ENCODE data around the gene RETREG1.

RETREG1 gene

DNA sequence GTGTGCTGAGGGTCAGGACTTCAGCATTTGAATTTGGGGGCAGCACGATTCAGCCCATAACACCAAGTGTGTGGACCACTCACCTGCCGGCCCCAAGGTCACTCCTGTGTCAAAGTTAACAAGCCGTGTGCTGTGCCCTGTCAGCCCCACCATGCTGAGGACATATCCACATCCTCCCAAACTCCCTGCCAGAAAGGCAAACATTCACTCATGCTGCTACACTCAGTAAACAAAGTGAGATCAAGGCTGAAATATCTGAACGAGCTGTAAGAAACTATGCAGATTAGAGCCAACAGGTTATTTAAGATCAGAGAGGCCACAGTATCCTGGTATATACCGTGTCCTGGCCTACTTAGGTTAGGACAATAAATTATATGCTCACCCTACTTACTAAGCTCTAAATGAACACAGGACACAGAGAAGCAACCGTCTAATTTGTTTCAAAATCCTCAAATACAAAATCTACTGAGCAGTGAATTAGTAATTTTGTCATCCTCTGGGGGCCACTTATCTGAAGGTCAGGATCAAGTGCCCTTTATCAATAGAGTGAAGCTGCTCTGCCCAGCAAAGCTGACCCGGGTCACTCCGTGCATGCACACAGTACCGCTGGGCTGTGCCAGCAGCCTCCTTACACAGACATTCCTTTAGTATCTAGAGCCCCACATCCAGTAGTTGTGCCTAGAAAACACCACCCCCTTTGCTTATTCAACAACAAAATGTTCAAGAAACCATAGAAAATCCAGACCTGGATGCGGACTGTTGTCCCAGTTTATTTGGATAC lies 28.2 kb downstream of the RETREG1 start:
- no peak overlapping the region for H3K4me3 ChIP-seq (replicated peaks; ENCODE audit: low read depth, low read length)
- TF ChIP-seq, protein P1, sequence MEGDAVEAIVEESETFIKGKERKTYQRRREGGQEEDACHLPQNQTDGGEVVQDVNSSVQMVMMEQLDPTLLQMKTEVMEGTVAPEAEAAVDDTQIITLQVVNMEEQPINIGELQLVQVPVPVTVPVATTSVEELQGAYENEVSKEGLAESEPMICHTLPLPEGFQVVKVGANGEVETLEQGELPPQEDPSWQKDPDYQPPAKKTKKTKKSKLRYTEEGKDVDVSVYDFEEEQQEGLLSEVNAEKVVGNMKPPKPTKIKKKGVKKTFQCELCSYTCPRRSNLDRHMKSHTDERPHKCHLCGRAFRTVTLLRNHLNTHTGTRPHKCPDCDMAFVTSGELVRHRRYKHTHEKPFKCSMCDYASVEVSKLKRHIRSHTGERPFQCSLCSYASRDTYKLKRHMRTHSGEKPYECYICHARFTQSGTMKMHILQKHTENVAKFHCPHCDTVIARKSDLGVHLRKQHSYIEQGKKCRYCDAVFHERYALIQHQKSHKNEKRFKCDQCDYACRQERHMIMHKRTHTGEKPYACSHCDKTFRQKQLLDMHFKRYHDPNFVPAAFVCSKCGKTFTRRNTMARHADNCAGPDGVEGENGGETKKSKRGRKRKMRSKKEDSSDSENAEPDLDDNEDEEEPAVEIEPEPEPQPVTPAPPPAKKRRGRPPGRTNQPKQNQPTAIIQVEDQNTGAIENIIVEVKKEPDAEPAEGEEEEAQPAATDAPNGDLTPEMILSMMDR (IDR thresholded peaks at IDR 0.05; ENCODE audit: low read length, missing control alignments): no peak
- DNase-seq (ENCODE audit: low read depth): no peak

DNA sequence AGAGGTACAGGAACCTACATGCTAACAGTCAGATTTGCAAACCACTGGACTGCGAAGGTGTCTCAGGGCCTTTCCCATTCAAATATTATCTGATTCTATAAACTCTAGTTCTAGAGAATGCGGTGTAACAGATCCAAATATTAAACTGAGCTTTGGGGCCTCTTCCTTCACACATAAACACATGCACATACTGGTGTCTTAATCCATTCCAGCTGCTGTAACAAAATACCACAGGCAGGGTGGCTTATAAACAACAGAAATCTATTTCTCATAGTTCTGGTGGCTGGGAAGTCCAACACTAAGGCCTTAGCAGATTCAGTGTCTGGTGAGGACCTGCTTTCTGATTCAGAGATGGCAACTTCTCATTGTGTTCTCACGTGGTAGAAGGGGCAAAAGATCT lies 30.2 kb downstream of the RETREG1 start:
- no peak for DNase-seq (ENCODE audit: low read depth)
- no peak overlapping the region for H3K4me3 ChIP-seq (replicated peaks; ENCODE audit: low read depth, low read length)
- TF ChIP-seq, protein P1 (IDR thresholded peaks at IDR 0.05; ENCODE audit: low read length, missing control alignments): no peak

DNA sequence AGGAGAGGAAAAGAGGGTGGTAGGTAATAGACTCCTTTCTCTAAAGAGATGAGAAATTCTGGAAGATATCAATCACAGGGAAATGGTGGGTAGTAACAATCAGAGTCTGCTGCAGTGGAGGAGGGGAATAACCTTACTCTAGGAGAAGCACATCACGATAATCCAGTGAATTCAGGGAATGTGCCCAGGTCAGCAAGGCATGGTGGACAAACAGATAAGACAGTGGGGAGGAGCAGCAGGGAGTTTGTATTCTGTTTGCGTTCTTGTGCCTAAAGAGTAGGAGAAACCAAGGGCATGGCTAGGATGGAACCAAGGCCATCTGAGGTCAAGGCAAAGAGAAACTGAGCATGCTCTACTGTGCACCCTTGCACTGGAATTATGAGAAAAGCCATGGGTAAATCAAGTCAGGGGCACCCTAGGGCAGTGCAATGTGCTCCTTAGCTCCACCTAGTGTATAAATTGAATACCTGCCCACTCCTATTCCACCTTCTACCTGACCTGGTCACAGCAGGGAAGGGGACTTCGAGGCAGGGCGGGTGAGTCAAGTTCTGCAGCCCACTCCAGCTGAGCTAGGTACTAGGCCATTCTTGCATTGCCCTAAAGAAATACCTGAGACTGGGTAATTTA lies 31.6 kb downstream of the RETREG1 start:
- no peak overlapping the region for H3K4me3 ChIP-seq (replicated peaks; ENCODE audit: low read depth, low read length)
- no peak for DNase-seq (ENCODE audit: low read depth)
- TF ChIP-seq, protein P1 (IDR thresholded peaks at IDR 0.05; ENCODE audit: low read length, missing control alignments): peak; percentile 47

DNA sequence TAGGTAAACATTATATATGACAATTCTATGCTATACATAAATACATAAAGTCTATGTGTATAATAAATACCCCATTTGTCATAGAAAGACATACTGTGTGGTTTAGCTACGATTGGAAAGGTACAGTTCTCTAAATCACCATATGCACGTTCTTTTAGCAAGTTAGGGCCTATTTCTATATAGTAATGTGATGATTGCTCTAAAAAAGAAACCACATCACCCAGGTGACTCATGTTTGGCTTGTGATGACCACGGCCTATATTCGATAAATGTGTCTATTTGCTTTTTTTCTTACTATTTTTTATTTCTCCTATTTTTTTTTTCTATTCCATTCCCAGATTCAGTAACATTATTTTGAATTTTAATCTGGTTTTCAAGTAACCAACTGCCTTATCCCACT lies 34.7 kb downstream of the RETREG1 start:
- no peak overlapping the region for H3K4me3 ChIP-seq (replicated peaks; ENCODE audit: low read depth, low read length)
- TF ChIP-seq, protein P1 (IDR thresholded peaks at IDR 0.05; ENCODE audit: low read length, missing control alignments): no peak
- DNase-seq (ENCODE audit: low read depth): no peak

DNA sequence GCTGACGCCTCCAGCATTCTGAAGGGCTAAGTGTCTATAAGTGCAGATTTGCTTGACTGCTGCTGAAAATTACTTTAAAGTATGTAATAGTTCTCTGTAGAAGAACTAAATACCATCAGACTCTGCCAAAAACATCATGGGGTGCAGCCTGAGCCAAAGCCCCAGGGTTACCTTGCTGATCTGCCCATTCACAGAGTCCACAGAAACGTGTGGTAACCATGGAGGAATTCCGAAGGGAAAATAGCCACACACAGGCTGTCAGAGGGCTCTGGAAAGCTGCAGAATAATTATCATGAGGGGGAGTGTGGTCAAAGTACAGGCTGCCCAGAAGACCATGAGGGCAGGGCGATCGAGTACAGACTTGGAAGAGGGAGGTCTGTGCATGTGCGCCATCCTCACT lies 36.4 kb downstream of the RETREG1 start:
- no peak for DNase-seq (ENCODE audit: low read depth)
- TF ChIP-seq, protein P1 (IDR thresholded peaks at IDR 0.05; ENCODE audit: low read length, missing control alignments): no peak
- no peak overlapping the region for H3K4me3 ChIP-seq (replicated peaks; ENCODE audit: low read depth, low read length)

DNA sequence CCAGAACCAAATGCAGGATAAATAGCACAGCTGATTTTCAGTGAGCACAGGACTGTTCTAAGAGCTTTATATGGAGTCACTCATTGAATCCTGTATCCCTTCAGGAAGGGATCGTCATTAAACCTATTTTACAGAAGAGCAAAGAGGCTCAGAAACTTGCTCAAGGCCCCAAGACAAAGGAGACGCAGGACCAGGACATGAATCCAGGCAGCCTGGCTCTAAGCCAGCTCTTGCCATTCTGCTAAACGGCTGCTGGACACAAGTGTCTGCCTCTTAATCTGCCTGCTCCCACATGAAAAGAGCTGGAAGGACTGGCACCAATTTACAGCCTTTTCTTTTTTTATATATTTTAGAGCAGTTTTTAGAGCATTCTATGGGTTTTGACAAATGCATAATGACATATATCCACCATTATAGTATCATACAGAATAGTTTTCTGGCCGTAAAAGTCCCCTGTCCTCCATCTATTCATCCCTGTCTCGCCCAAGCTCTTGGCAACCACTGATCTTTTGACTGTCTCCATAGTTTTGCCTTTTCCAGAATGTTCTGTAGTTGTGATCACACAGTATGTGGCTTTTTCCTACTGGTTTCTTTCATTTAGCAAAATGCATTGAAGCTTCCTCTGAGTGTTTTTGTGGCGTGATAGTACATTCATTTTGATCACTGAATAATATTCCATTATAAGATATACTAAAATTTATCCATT lies 37.5 kb downstream of the RETREG1 start:
- H3K4me3 ChIP-seq (replicated peaks; ENCODE audit: low read depth, low read length): no peak overlapping the region
- DNase-seq (ENCODE audit: low read depth): no peak
- TF ChIP-seq, protein P1 (IDR thresholded peaks at IDR 0.05; ENCODE audit: low read length, missing control alignments): no peak
